Sigmoid colon (tissue), 3 donors: ENCODE measurements around the gene MLLT3.

ENCODE experiments used
- POLR2A ChIP-seq, 2 donors: fragments of 450-650 bp; IDR thresholded peaks; one replicate each; pipeline ENCODE4 v1.6.1; 2016; ENCODE audit warnings: antibody characterized with exemption in 2 of 2, mild to moderate bottlenecking in 2 of 2, moderate library complexity in 2 of 2
- TF ChIP-seq, protein P1 (sequence below), 4 experiments: fragments of 450-650 bp in 3 of 4; fragments of 200-600 bp in 1 of 4; IDR thresholded peaks; one replicate each; pipeline ENCODE4 v1.5.1; 2016 to 2019; ENCODE audit warnings: antibody characterized with exemption in 4 of 4, mild to moderate bottlenecking in 3 of 4, moderate library complexity in 2 of 4

DNA sequence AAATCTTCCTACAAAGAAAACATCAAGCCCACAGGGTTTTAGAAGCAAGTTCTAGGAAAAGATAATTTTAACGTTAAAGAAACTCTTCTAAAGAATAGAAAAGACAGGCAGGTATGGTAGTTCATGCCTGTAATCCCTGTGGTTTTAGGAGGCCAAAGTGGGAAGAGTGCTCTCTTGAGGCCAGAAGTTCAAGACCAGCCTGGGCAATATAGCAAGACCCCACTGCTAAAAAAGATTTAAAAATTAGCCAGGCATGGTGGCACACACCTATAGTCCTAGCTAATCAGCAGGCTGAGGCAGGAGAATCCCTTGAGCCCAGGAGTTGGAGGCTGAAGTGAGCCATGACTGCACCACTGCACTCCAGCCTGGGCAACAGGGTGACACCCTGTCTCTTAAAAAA is 193.3 kb downstream of the MLLT3 start:
- no peak for TF ChIP-seq POLR2A (IDR thresholded peaks at IDR 0.05)
- TF ChIP-seq, protein P1, sequence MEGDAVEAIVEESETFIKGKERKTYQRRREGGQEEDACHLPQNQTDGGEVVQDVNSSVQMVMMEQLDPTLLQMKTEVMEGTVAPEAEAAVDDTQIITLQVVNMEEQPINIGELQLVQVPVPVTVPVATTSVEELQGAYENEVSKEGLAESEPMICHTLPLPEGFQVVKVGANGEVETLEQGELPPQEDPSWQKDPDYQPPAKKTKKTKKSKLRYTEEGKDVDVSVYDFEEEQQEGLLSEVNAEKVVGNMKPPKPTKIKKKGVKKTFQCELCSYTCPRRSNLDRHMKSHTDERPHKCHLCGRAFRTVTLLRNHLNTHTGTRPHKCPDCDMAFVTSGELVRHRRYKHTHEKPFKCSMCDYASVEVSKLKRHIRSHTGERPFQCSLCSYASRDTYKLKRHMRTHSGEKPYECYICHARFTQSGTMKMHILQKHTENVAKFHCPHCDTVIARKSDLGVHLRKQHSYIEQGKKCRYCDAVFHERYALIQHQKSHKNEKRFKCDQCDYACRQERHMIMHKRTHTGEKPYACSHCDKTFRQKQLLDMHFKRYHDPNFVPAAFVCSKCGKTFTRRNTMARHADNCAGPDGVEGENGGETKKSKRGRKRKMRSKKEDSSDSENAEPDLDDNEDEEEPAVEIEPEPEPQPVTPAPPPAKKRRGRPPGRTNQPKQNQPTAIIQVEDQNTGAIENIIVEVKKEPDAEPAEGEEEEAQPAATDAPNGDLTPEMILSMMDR (IDR thresholded peaks at IDR 0.05): no peak
